Keratinocyte (primary cell): ENCODE measurements around the gene PCAT6. TPM values are rescaled to one million over a fixed set of nuclear protein-coding genes. Genes with fewer than 3 reads are reported as not detected.

Experiments used
- DNase-seq: peaks from one replicate; pipeline ENCODE4 v3.0.0-alpha.2; 2011; ENCODE audit warnings: low read depth, missing footprints, low spot score
- FAIRE-seq: peaks from 2 replicates; lab custom pipeline; 2011; peaks lifted over from hg19 to GRCh38; lab: Jason Lieb, UNC
- H2AFZ ChIP-seq: 2 replicates; pipeline ENCODE4 v1.6.0; 2012; ENCODE audit warnings: low read length, control low read depth, inconsistent platforms; ENCODE audit not compliant: control insufficient read depth
- H3K27ac ChIP-seq: 2 replicates; pipeline ENCODE4 v1.5.1; 2011; ENCODE audit warnings: low read length; ENCODE audit not compliant: control insufficient read depth, insufficient read depth
- H3K27me3 ChIP-seq: 3 replicates; pipeline ENCODE4 v1.6.0; 2011; ENCODE audit warnings: low read length; ENCODE audit not compliant: control insufficient read depth, insufficient read depth; ENCODE audit errors: extremely low read depth
- H3K36me3 ChIP-seq, 2 experiments: 2 replicates in 1 of 2; 3 replicates in 1 of 2; pipeline ENCODE4 v1.5.1; 2011; ENCODE audit warnings: low read length in 2 of 2, mild to moderate bottlenecking in 1 of 2; ENCODE audit not compliant: control insufficient read depth in 2 of 2, insufficient read depth in 2 of 2; ENCODE audit errors: extremely low read depth in 1 of 2
- H3K4me1 ChIP-seq: 3 replicates; pipeline ENCODE4 v1.5.1; 2011; ENCODE audit warnings: low read length; ENCODE audit not compliant: control insufficient read depth, insufficient read depth; ENCODE audit errors: extremely low read depth
- H3K4me2 ChIP-seq: 3 replicates; pipeline ENCODE4 v1.6.0; 2011; ENCODE audit warnings: low read depth, low read length; ENCODE audit not compliant: control insufficient read depth, insufficient read depth; ENCODE audit errors: extremely low read depth
- H3K4me3 ChIP-seq, 3 experiments: fragments of 200-600 bp in 1 of 3; sonication (generic) in 1 of 3; 2 replicates in 2 of 3; 3 replicates in 1 of 3; pipeline ENCODE4 v1.5.1; 2011 to 2016; ENCODE audit warnings: low read length in 3 of 3, mild to moderate bottlenecking in 3 of 3, control low read depth in 2 of 3, inconsistent platforms in 1 of 3, low read depth in 1 of 3, mixed read lengths in 1 of 3, mixed run types in 1 of 3, moderate library complexity in 1 of 3; ENCODE audit not compliant: control insufficient read depth in 2 of 3, insufficient read depth in 2 of 3; ENCODE audit errors: extremely low read depth in 1 of 3
- H3K79me2 ChIP-seq: 2 replicates; pipeline ENCODE4 v1.6.0; 2012; ENCODE audit warnings: low read length; ENCODE audit not compliant: control insufficient read depth, insufficient read depth
- H3K9ac ChIP-seq: 3 replicates; pipeline ENCODE4 v1.6.0; 2011; ENCODE audit warnings: low read length; ENCODE audit not compliant: control insufficient read depth, insufficient read depth; ENCODE audit errors: extremely low read depth
- H3K9me1 ChIP-seq: 3 replicates; pipeline ENCODE4 v1.6.0; 2011; ENCODE audit warnings: low read length; ENCODE audit not compliant: control insufficient read depth, insufficient read depth; ENCODE audit errors: extremely low read depth
- H3K9me3 ChIP-seq: 2 replicates; pipeline ENCODE4 v1.5.1; 2012; ENCODE audit warnings: low read depth, low read length; ENCODE audit not compliant: control insufficient read depth
- H4K20me1 ChIP-seq: 3 replicates; pipeline ENCODE4 v1.6.0; 2011; ENCODE audit warnings: low read length; ENCODE audit not compliant: control insufficient read depth, insufficient read depth; ENCODE audit errors: extremely low read depth
- CTCF ChIP-seq, 3 experiments: IDR thresholded peaks in 1 of 3; conservative IDR thresholded peaks in 1 of 3; optimal IDR thresholded peaks in 1 of 3; 2 replicates in 2 of 3; 3 replicates in 1 of 3; pipeline versions ENCODE3 to v1.5.1; 2011; ENCODE audit warnings: low read length in 3 of 3, mild to moderate bottlenecking in 3 of 3, moderate library complexity in 2 of 3, control low read depth in 1 of 3, inconsistent platforms in 1 of 3; ENCODE audit not compliant: insufficient read depth in 2 of 3; ENCODE audit errors: extremely low read depth in 1 of 3
- EZH2 ChIP-seq: IDR thresholded peaks from one replicate; pipeline ENCODE4 v1.6.1; 2012; ENCODE audit warnings: inconsistent platforms, mild to moderate bottlenecking, low read length, moderate library complexity
- dilution Hi-C: fragments of 300-500 bp; cut with MboI; formaldehyde crosslinking; loops from one replicate; pipeline ENCODE4 v1.7.0; 2020; ENCODE audit warnings: low sequenced_read_pairs; ENCODE audit not compliant: extremely low pct_ligation_motif_present
- polyA plus RNA-seq, 5 experiments: library from polyadenylated mRNA; depleted of rRNA in 3 of 5; stranded (reverse) in 3 of 5; stranded (forward) in 1 of 5; unstranded in 1 of 5; fragments of >200 nt; gene quantifications; 1 replicate in 1 of 5; 2 replicates in 3 of 5; 3 replicates in 1 of 5; pipeline versions ENCODE4 v1.2.1 to v1.2.3, GENCODE V29; 2011 to 2012; ENCODE audit warnings: missing spikeins in 2 of 5, low read depth in 1 of 5, low replicate concordance in 1 of 5

The PCAT6 gene
- polyA plus RNA-seq, 1 donor (not counting 4 experiments of a cell fraction or from before 2014, with no cell fraction given), result 1.6 TPM

DNA sequence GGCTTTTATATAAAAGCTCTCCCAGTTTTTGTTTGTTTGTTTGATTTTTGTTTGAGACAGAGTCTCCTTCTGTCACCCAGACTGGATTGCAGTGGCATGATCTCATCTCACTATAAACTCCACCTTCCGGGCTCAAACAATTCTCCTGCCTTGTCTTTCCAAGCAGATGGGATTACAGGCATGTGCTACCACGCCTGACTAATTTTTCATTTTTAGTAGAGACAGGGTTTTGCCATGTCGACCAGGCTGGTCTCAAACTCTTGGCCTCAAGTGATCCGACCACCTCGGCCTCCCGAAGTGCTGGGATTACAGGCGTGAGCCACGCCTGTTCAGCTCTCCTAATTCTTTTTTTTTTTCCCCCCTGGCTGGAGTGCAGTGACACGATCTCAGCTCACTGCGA lies 4.4 kb downstream of the PCAT6 start:
- no peaks in the 10 kb centered on the region for H3K27me3 ChIP-seq
- H3K4me2 ChIP-seq, result no peak overlapping the region
- H3K79me2 ChIP-seq, result no peaks in the 10 kb centered on the region
- DNase-seq (no peak), FAIRE-seq (no peak)
- H3K4me1 ChIP-seq, result peaks cover 24% of the 10 kb centered on the region
- no peak overlapping the region for H3K4me3 ChIP-seq
- H3K27ac ChIP-seq, result no peak overlapping the region
- no peak overlapping the region for H3K9ac ChIP-seq
- no peaks in the 10 kb centered on the region for H3K9me1 ChIP-seq
- no peak for TF ChIP-seq CTCF (optimal IDR thresholded peaks at IDR 0.05 in 1 of 3, IDR thresholded peaks at IDR 0.05 in 1 of 3, conservative IDR thresholded peaks at IDR 0.05 in 1 of 3; ENCODE audit: extremely low read depth in 1 of 3, insufficient read depth in 2 of 3, low read length in 3 of 3)
- no peak for TF ChIP-seq EZH2
- H2AFZ ChIP-seq, result no peak overlapping the region
- no peaks in the 10 kb centered on the region for H3K9me3 ChIP-seq
- H3K36me3 ChIP-seq, result no peaks in the 10 kb centered on the region
- H4K20me1 ChIP-seq, result no peaks in the 10 kb centered on the region
- dilution Hi-C loops, result no loop called here

DNA sequence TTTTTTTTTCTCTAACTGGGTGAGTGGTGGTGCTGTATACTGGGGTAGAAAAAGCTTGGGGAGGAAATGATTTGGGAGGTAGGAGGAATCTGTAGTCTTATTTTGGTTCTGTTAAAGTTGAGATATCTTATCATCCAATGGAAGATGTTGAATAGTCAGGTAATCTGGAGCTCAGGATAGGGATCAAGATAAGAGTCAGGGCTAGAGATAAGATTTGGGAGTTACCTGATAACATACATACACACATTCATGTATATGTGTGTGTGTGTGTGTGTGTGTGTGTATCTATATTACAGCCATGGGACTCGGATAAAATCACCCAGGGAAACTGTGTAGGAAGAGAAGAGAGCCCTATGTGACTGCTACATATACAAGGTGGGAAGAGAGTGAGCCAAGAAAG lies 8.1 kb downstream of the PCAT6 start:
- Histone ChIP-seq H3K4me3 (no peak overlapping the region), H3K9ac (no peak overlapping the region), H3K4me2 (no peak overlapping the region), H3K27me3 (no peaks in the 10 kb centered on the region), H3K4me1 (peaks cover 13% of the 10 kb centered on the region), H3K9me3 (no peaks in the 10 kb centered on the region), H3K27ac (no peak overlapping the region), H4K20me1 (no peaks in the 10 kb centered on the region), H3K36me3 (no peaks in the 10 kb centered on the region), H2AFZ (no peak overlapping the region), H3K79me2 (no peaks in the 10 kb centered on the region), H3K9me1 (no peaks in the 10 kb centered on the region)
- DNase-seq, result no peak
- dilution Hi-C loops, result no loop called here
- FAIRE-seq, result no peak
- TF ChIP-seq EZH2, result no peak
- TF ChIP-seq CTCF (optimal IDR thresholded peaks at IDR 0.05 in 1 of 3, IDR thresholded peaks at IDR 0.05 in 1 of 3, conservative IDR thresholded peaks at IDR 0.05 in 1 of 3; ENCODE audit: extremely low read depth in 1 of 3, insufficient read depth in 2 of 3, low read length in 3 of 3), result no peak
